HEK293 (cell line): ENCODE measurements around the gene HS3ST5.

ENCODE experiments used
- CTCF ChIA-PET: fragments of 350-600 bp; formaldehyde crosslinking; extraction: SDS; loops from one replicate; lab custom pipeline; 2021; ENCODE audit warnings: antibody characterized with exemption; lab: Yijun Ruan, JAX
- POLR2A ChIA-PET: fragments of 300-600 bp; formaldehyde crosslinking; extraction: SDS; loops from one replicate; lab custom pipeline; 2020; ENCODE audit warnings: antibody characterized with exemption, inconsistent platforms; lab: Yijun Ruan, JAX
- H3K27ac ChIP-seq: fragments of 200-500 bp; sonication (Bioruptor generic); 2 replicates; pipeline ENCODE4 v1.5.1; 2014; ENCODE audit warnings: low read depth, low read length, control low read depth, inconsistent platforms; ENCODE audit errors: extremely low read depth
- H3K36me3 ChIP-seq, 2 experiments: fragments of 200-500 bp in 1 of 2; sonication (Bioruptor generic) in 1 of 2; 1 replicate in 1 of 2; 2 replicates in 1 of 2; pipeline ENCODE4 v1.5.1; 2014 to 2017; ENCODE audit warnings: inconsistent platforms in 2 of 2, low read length in 2 of 2; ENCODE audit not compliant: control insufficient read depth in 2 of 2, insufficient read depth in 1 of 2
- H3K4me1 ChIP-seq: fragments of 200-500 bp; sonication (Bioruptor generic); 2 replicates; pipeline ENCODE4 v1.5.1; 2014; ENCODE audit warnings: mild to moderate bottlenecking, low read length, inconsistent platforms; ENCODE audit not compliant: control insufficient read depth, insufficient read depth
- H3K4me3 ChIP-seq: 2 replicates; pipeline ENCODE4 v1.5.1; 2011; ENCODE audit warnings: low read depth, mild to moderate bottlenecking, control low read depth, low read length, moderate library complexity
- H3K9me3 ChIP-seq: fragments of 200-500 bp; sonication (Bioruptor generic); 2 replicates; pipeline ENCODE4 v1.5.1; 2014; ENCODE audit warnings: low read depth, low read length, inconsistent platforms; ENCODE audit not compliant: control insufficient read depth, insufficient read depth
- BCL6B ChIP-seq: fragments of 450-650 bp; formaldehyde crosslinking; IDR thresholded peaks from 2 replicates; pipeline ENCODE4 v1.5.1; 2017; ENCODE audit warnings: missing biosample characterization, missing genetic modification characterization
- HIC1 ChIP-seq: fragments of 450-650 bp; formaldehyde crosslinking; IDR thresholded peaks from 2 replicates; pipeline ENCODE4 v1.5.1; 2016; ENCODE audit warnings: missing biosample characterization, missing genetic modification characterization
- IKZF3 ChIP-seq: fragments of 450-650 bp; IDR thresholded peaks from 2 replicates; pipeline ENCODE4 v1.5.0; 2018; ENCODE audit warnings: missing biosample characterization, mild to moderate bottlenecking, missing genetic modification characterization, moderate library complexity
- SETDB1 ChIP-seq: IDR thresholded peaks from one replicate; pipeline ENCODE4 v1.6.1; 2017; ENCODE audit warnings: mild to moderate bottlenecking, low read length, moderate library complexity, mixed read lengths; ENCODE audit not compliant: insufficient read length
- ZFP37 ChIP-seq: fragments of 450-650 bp; formaldehyde crosslinking; IDR thresholded peaks from 2 replicates; pipeline ENCODE4 v1.5.1; 2016; ENCODE audit warnings: missing biosample characterization, missing genetic modification characterization
- ZNF18 ChIP-seq: fragments of 450-650 bp; formaldehyde crosslinking; IDR thresholded peaks from 2 replicates; pipeline ENCODE4 v1.5.1; 2016; ENCODE audit warnings: missing biosample characterization, missing genetic modification characterization
- ZNF280C ChIP-seq: fragments of 450-650 bp; formaldehyde crosslinking; IDR thresholded peaks from 2 replicates; pipeline ENCODE4 v1.5.1; 2016; ENCODE audit warnings: missing biosample characterization, missing genetic modification characterization
- ZNF341 ChIP-seq: fragments of 450-650 bp; formaldehyde crosslinking; IDR thresholded peaks from 2 replicates; pipeline ENCODE4; 2016; ENCODE audit warnings: low read depth, missing biosample characterization, missing genetic modification characterization
- ZNF350 ChIP-seq: fragments of 450-650 bp; formaldehyde crosslinking; IDR thresholded peaks from 2 replicates; pipeline ENCODE4 v1.5.0; 2017; ENCODE audit warnings: missing biosample characterization, mild to moderate bottlenecking, missing genetic modification characterization
- ZNF37A ChIP-seq: fragments of 450-650 bp; IDR thresholded peaks from 2 replicates; pipeline ENCODE4 v1.5.1; 2018; ENCODE audit warnings: missing biosample characterization, missing genetic modification characterization
- ZNF530 ChIP-seq: fragments of 450-650 bp; formaldehyde crosslinking; IDR thresholded peaks from 2 replicates; pipeline ENCODE4 v1.5.1; 2016; ENCODE audit warnings: low read depth, missing biosample characterization, missing genetic modification characterization
- ZNF610 ChIP-seq: fragments of 450-650 bp; formaldehyde crosslinking; IDR thresholded peaks from 2 replicates; pipeline ENCODE4 v1.5.1; 2016; ENCODE audit warnings: missing biosample characterization, missing genetic modification characterization, borderline replicate concordance
- ZNF654 ChIP-seq: fragments of 450-650 bp; formaldehyde crosslinking; IDR thresholded peaks from 2 replicates; pipeline ENCODE4 v1.5.1; 2016; ENCODE audit warnings: low read depth, missing biosample characterization, missing genetic modification characterization
- ZNF660 ChIP-seq: fragments of 450-650 bp; IDR thresholded peaks from 2 replicates; pipeline ENCODE4 v1.5.1; 2018; ENCODE audit warnings: missing biosample characterization, mild to moderate bottlenecking, missing genetic modification characterization
- ZNF768 ChIP-seq: fragments of 450-650 bp; formaldehyde crosslinking; IDR thresholded peaks from 2 replicates; pipeline ENCODE4 v1.5.1; 2018; ENCODE audit warnings: missing biosample characterization, mild to moderate bottlenecking, missing genetic modification characterization
- ZNF792 ChIP-seq: fragments of 450-650 bp; formaldehyde crosslinking; IDR thresholded peaks from 2 replicates; pipeline ENCODE4 v1.5.1; 2016; ENCODE audit warnings: missing biosample characterization, missing genetic modification characterization
- ZSCAN4 ChIP-seq: fragments of 450-650 bp; formaldehyde crosslinking; IDR thresholded peaks from 2 replicates; pipeline ENCODE4 v1.5.1; 2017; ENCODE audit warnings: missing biosample characterization, missing genetic modification characterization

The HS3ST5 gene

GRCh38 chr6:114115652-114116051, 227.2 kb downstream of the HS3ST5 start (continued):
- TF ChIP-seq HIC1 (tag by site-specific recombination): no peak

- Histone ChIP-seq H3K27ac (no peak overlapping the region), H3K4me3 (no peak overlapping the region), H3K9me3 (no peaks in the 10 kb centered on the region), H3K4me1 (no peaks in the 10 kb centered on the region), H3K36me3 (no peaks in the 10 kb centered on the region)
- 0 out of 2 replicates have a peak, but pooled peaks have one; percentile 22 for TF ChIP-seq ZNF660 (tag by site-specific recombination)
- TF ChIP-seq ZNF654: peak; percentile 57
- TF ChIP-seq ZSCAN4 (tag by site-specific recombination): 0 out of 2 replicates have a peak, but pooled peaks have one; percentile 31
- TF ChIP-seq SETDB1: peak; percentile 56
- peak; percentile 28; the same call in 1 of the 2 replicates for TF ChIP-seq IKZF3
- TF ChIP-seq ZNF341 (tag by site-specific recombination): 0 out of 2 replicates have a peak, but pooled peaks have one; percentile 22
- no peak for TF ChIP-seq ZNF280C (tag by site-specific recombination)
- no peak for TF ChIP-seq BCL6B (tag by site-specific recombination)
- TF ChIP-seq ZFP37 (tag by site-specific recombination): no peak
- no peak for TF ChIP-seq ZNF792 (tag by site-specific recombination)
- no peak for TF ChIP-seq ZNF37A (tag by site-specific recombination)
- no peak for TF ChIP-seq ZNF350 (tag by site-specific recombination)
- TF ChIP-seq ZNF768 (tag by site-specific recombination): no peak
- CTCF ChIA-PET: interaction anchor here (0.5 to 8.5 kb wide), 67 partner anchors 9 to 1875 kb away, joined by 3 to 215 read pairs (median 4); no protein-coding TSS in a partner anchor
- POLR2A ChIA-PET: interaction anchor here (0.5 to 1.4 kb wide), 2 partner anchors 113 to 157 kb away, joined by 6 to 11 read pairs; no protein-coding TSS in a partner anchor
Observed at GRCh38 chr6:114108119-114109002, 234.5 kb downstream of the HS3ST5 start.

GRCh38 chr6:114106020-114106419, 236.8 kb downstream of the HS3ST5 start:
- no peak for TF ChIP-seq ZNF18 (tag by site-specific recombination)
- TF ChIP-seq ZNF768 (tag by site-specific recombination): no peak
- no peak for TF ChIP-seq ZNF610
- no peak for TF ChIP-seq ZNF530 (tag by site-specific recombination)
- TF ChIP-seq, all 188 proteins: peak for 0
- no peaks in the 10 kb centered on the region for H3K4me1 ChIP-seq
- no peaks in the 10 kb centered on the region for H3K9me3 ChIP-seq
- POLR2A ChIA-PET: no interaction called here
- H3K36me3 ChIP-seq: no peaks in the 10 kb centered on the region
- CTCF ChIA-PET: interaction anchor here (0.7 to 8.5 kb wide), 5 partner anchors 7 to 125 kb away, joined by 3 to 215 read pairs (median 3); no protein-coding TSS in a partner anchor
- H3K27ac ChIP-seq: no peak overlapping the region
- H3K4me3 ChIP-seq: no peak overlapping the region
